Measurements from ENCODE around the gene GSTT2.
"Not testable (repeated sequence)": the region's sequence is repeated elsewhere in the genome, so short reads cannot be mapped to it uniquely, and the experiment has no call there.

The GSTT2 gene

GRCh38 chr22:23997092-23997491, 17.2 kb downstream of the GSTT2 start:
- H3K4me3 ChIP-seq (ENCODE audit: insufficient read length, low read depth), result no peak overlapping the region
- TF ChIP-seq SUZ12 (IDR thresholded peaks at IDR 0.05; ENCODE audit: extremely low read depth, insufficient read depth, insufficient read length) (no peak), YY1 (IDR thresholded peaks at IDR 0.05; ENCODE audit: insufficient read depth, insufficient read length) (no peak), ZNF274 (IDR thresholded peaks at IDR 0.05; ENCODE audit: low read depth, low read length) (no peak)
- H3K36me3 ChIP-seq (ENCODE audit: insufficient read depth, insufficient read length, low read length), result no peaks in the 10 kb centered on the region
- H3K4me1 ChIP-seq (ENCODE audit: insufficient read depth, insufficient read length), result peaks cover 2% of the 10 kb centered on the region
- H3K9ac ChIP-seq (ENCODE audit: insufficient read length, low read depth), result no peak overlapping the region
- no peaks in the 10 kb centered on the region for H3K27me3 ChIP-seq (ENCODE audit: insufficient read depth, insufficient read length)
- no peaks in the 10 kb centered on the region for H3K9me3 ChIP-seq (ENCODE audit: insufficient read depth, low read length)
- no peak for DNase-seq (ENCODE audit: low read depth, low spot score)

- H3K9ac ChIP-seq (ENCODE audit: insufficient read length, low read depth); DNase-seq (ENCODE audit: low read depth, low spot score); H3K4me1 ChIP-seq (ENCODE audit: insufficient read depth, insufficient read length); H3K27me3 ChIP-seq (ENCODE audit: insufficient read depth, insufficient read length); H3K9me3 ChIP-seq (ENCODE audit: insufficient read depth, low read length); H3K4me3 ChIP-seq (ENCODE audit: insufficient read length, low read depth); H3K36me3 ChIP-seq (ENCODE audit: insufficient read depth, insufficient read length, low read length): not testable (repeated sequence)
Measured at GRCh38 chr22:23999779-24000178, 19.8 kb downstream of the GSTT2 start.

GRCh38 chr22:24001314-24001713, 21.4 kb downstream of the GSTT2 start:
- H3K27me3 ChIP-seq (ENCODE audit: insufficient read depth, insufficient read length), result no peaks in the 10 kb centered on the region
- no peak overlapping the region for H3K4me3 ChIP-seq (ENCODE audit: insufficient read length, low read depth)
- DNase-seq (ENCODE audit: low read depth, low spot score), result peak; percentile 5
- no peak for TF ChIP-seq YY1 (IDR thresholded peaks at IDR 0.05; ENCODE audit: insufficient read depth, insufficient read length)
- TF ChIP-seq SUZ12 (IDR thresholded peaks at IDR 0.05; ENCODE audit: extremely low read depth, insufficient read depth, insufficient read length), result no peak
- no peak for TF ChIP-seq ZNF274 (IDR thresholded peaks at IDR 0.05; ENCODE audit: low read depth, low read length)
- H3K4me1 ChIP-seq (ENCODE audit: insufficient read depth, insufficient read length), result peaks cover 6% of the 10 kb centered on the region
- no peaks in the 10 kb centered on the region for H3K9me3 ChIP-seq (ENCODE audit: insufficient read depth, low read length)
- H3K36me3 ChIP-seq (ENCODE audit: insufficient read depth, insufficient read length, low read length), result no peaks in the 10 kb centered on the region
- H3K9ac ChIP-seq (ENCODE audit: insufficient read length, low read depth), result no peak overlapping the region

- Histone ChIP-seq H3K36me3 (ENCODE audit: insufficient read depth, insufficient read length, low read length) (no peaks in the 10 kb centered on the region), H3K4me3 (ENCODE audit: insufficient read length, low read depth) (no peak overlapping the region), H3K4me1 (ENCODE audit: insufficient read depth, insufficient read length) (peaks cover 6% of the 10 kb centered on the region), H3K9me3 (ENCODE audit: insufficient read depth, low read length) (no peaks in the 10 kb centered on the region), H3K9ac (ENCODE audit: insufficient read length, low read depth) (no peak overlapping the region), H3K27me3 (ENCODE audit: insufficient read depth, insufficient read length) (no peaks in the 10 kb centered on the region)
- no peak for DNase-seq (ENCODE audit: low read depth, low spot score)
- TF ChIP-seq ZNF274 (IDR thresholded peaks at IDR 0.05; ENCODE audit: low read depth, low read length) (no peak), YY1 (IDR thresholded peaks at IDR 0.05; ENCODE audit: insufficient read depth, insufficient read length) (no peak), SUZ12 (IDR thresholded peaks at IDR 0.05; ENCODE audit: extremely low read depth, insufficient read depth, insufficient read length) (no peak)
Measured at GRCh38 chr22:24002272-24002671, 22.3 kb downstream of the GSTT2 start.

GRCh38 chr22:24002851-24003250, 22.9 kb downstream of the GSTT2 start:
- no peak overlapping the region for H3K4me3 ChIP-seq (ENCODE audit: insufficient read length, low read depth)
- no peak overlapping the region for H3K9ac ChIP-seq (ENCODE audit: insufficient read length, low read depth)
- TF ChIP-seq SUZ12 (IDR thresholded peaks at IDR 0.05; ENCODE audit: extremely low read depth, insufficient read depth, insufficient read length) (no peak), YY1 (IDR thresholded peaks at IDR 0.05; ENCODE audit: insufficient read depth, insufficient read length) (no peak), ZNF274 (IDR thresholded peaks at IDR 0.05; ENCODE audit: low read depth, low read length) (no peak)
- H3K27me3 ChIP-seq (ENCODE audit: insufficient read depth, insufficient read length), result no peaks in the 10 kb centered on the region
- no peaks in the 10 kb centered on the region for H3K9me3 ChIP-seq (ENCODE audit: insufficient read depth, low read length)
- H3K4me1 ChIP-seq (ENCODE audit: insufficient read depth, insufficient read length), result peaks cover 6% of the 10 kb centered on the region
- DNase-seq (ENCODE audit: low read depth, low spot score), result no peak
- no peaks in the 10 kb centered on the region for H3K36me3 ChIP-seq (ENCODE audit: insufficient read depth, insufficient read length, low read length)

GRCh38 chr22:24003887-24004286, 24.0 kb downstream of the GSTT2 start:
- TF ChIP-seq SUZ12 (IDR thresholded peaks at IDR 0.05; ENCODE audit: extremely low read depth, insufficient read depth, insufficient read length), result no peak
- no peak for TF ChIP-seq ZNF274 (IDR thresholded peaks at IDR 0.05; ENCODE audit: low read depth, low read length)
- TF ChIP-seq YY1 (IDR thresholded peaks at IDR 0.05; ENCODE audit: insufficient read depth, insufficient read length), result no peak
- Histone ChIP-seq H3K27me3 (ENCODE audit: insufficient read depth, insufficient read length) (no peaks in the 10 kb centered on the region), H3K9me3 (ENCODE audit: insufficient read depth, low read length) (no peaks in the 10 kb centered on the region), H3K4me3 (ENCODE audit: insufficient read length, low read depth) (no peak overlapping the region), H3K36me3 (ENCODE audit: insufficient read depth, insufficient read length, low read length) (no peaks in the 10 kb centered on the region), H3K9ac (ENCODE audit: insufficient read length, low read depth) (peak overlapping the region; percentile 12), H3K4me1 (ENCODE audit: insufficient read depth, insufficient read length) (peaks cover 6% of the 10 kb centered on the region)
- DNase-seq (ENCODE audit: low read depth, low spot score), result no peak

- Histone ChIP-seq H3K9ac (ENCODE audit: insufficient read length, low read depth) (no peak within 1 kb of the TSS), H3K9me3 (ENCODE audit: insufficient read depth, low read length) (peaks cover 6% of the 10 kb centered on the region; the same call in 1 of the 2 replicates), H3K27me3 (ENCODE audit: insufficient read depth, insufficient read length) (peaks cover 3% of the 10 kb centered on the region), H3K4me3 (ENCODE audit: insufficient read length, low read depth) (no peak within 1 kb of the TSS), H3K36me3 (ENCODE audit: insufficient read depth, insufficient read length, low read length) (no peaks in the 10 kb centered on the region), H3K4me1 (ENCODE audit: insufficient read depth, insufficient read length) (peaks cover 4% of the 10 kb centered on the region)
- TF ChIP-seq SUZ12 (IDR thresholded peaks at IDR 0.05; ENCODE audit: extremely low read depth, insufficient read depth, insufficient read length) (no peak), YY1 (IDR thresholded peaks at IDR 0.05; ENCODE audit: insufficient read depth, insufficient read length) (no peak), ZNF274 (IDR thresholded peaks at IDR 0.05; ENCODE audit: low read depth, low read length) (no peak)
- no peak for DNase-seq (ENCODE audit: low read depth, low spot score)
Measured at GRCh38 chr22:24005201-24005600, 25.3 kb downstream of the GSTT2 start, which contains the start of gene GSTT4. Gene GSTT4 (minus strand): TSS chr22:24005453. CDS start chr22:24005356, 97 bp downstream.

Measured in NT2/D1 (cell line).